Activated CD4-positive, CD25-positive, alpha-beta regulatory T cell treated with anti-CD3 and anti-CD28 coated beads, Interleukin-2, amount 50 U/mL, for 16 hours (primary cell): ENCODE results near the gene IRX2.

Experiments
- DNase-seq: peaks from one replicate; pipeline ENCODE4 v3.0.0-alpha.2; 2020; ENCODE audit warnings: low read depth, low spot score

The IRX2 gene

DNA sequence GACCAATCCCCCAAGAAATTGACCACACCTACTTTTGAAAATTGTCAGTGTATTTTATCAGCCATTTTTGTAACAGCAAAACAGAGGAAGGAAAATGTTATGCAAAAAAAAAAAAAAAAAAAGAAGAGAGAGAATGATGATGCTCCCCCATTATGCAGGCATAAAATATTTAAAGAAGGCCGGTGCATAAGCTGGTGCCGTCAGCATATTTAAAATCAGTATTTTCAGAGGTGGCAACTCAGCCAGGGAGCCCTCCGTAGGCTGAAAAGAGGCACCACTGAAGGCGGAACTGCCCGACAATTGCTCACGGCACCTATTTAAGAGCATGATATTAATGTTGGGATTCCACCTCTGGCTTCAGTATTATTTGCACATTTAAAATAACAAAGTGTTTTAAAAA is 33.4 kb downstream of the IRX2 start:
- DNase-seq: no peak

DNA sequence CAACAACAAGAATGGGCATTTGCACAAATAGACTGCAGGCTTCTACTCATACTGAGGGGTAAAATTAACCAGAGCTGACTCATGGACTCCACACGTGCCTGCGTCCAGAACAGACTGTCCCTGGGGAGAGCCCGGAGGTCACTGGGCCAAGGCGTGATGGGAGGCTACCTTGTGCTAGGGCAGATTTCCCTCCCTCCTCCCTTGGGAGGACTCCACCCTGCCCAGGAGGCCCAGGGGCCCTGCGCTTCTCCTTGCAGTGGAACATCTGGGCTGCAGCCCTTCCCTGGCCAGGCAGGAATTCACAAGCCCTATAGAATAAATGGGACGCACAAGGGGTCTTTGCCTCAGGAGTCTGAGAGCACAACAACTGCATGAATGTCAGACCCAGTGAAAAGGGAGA is 35.6 kb downstream of the IRX2 start:
- DNase-seq: no peak

DNA sequence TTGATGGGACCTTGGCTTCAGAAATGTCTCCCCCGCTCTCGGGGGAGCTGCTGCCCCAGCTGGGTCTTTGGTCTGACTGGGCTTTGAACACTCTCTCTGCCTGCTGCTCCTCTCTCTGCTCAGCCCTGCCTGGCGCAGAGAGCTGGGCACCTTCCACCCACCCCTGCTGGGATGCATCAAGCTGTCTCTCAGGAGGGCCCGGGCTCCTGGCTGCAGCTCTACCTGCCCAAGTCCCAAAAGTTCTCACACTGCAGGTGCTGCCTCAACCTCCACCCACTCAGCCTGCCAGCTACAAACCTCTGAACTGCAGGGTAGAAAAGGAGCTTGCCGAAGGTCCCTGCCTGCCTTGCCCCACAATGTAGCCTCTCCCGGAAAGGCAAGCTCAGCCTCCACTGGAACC is 36.7 kb downstream of the IRX2 start:
- DNase-seq: no peak

DNA sequence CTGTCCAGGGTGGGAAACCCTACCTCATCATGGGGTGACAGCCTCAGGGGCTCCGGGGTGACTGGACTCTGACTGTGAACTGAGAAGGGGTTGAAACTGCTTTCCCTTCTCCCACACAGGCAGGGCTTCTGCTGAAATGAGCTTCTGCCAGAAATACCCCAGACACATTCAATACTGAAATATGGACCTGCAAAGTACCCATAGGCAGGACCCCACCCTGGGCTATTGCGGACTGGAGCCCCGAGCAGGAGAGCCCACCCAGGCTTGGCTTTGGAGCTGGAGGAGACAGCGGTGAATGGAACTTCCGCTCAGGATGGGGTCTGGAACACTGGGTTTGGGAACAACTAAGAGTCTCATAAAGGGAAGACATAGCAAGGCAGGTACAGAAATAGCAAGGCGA is 37.5 kb downstream of the IRX2 start:
- DNase-seq: no peak

DNA sequence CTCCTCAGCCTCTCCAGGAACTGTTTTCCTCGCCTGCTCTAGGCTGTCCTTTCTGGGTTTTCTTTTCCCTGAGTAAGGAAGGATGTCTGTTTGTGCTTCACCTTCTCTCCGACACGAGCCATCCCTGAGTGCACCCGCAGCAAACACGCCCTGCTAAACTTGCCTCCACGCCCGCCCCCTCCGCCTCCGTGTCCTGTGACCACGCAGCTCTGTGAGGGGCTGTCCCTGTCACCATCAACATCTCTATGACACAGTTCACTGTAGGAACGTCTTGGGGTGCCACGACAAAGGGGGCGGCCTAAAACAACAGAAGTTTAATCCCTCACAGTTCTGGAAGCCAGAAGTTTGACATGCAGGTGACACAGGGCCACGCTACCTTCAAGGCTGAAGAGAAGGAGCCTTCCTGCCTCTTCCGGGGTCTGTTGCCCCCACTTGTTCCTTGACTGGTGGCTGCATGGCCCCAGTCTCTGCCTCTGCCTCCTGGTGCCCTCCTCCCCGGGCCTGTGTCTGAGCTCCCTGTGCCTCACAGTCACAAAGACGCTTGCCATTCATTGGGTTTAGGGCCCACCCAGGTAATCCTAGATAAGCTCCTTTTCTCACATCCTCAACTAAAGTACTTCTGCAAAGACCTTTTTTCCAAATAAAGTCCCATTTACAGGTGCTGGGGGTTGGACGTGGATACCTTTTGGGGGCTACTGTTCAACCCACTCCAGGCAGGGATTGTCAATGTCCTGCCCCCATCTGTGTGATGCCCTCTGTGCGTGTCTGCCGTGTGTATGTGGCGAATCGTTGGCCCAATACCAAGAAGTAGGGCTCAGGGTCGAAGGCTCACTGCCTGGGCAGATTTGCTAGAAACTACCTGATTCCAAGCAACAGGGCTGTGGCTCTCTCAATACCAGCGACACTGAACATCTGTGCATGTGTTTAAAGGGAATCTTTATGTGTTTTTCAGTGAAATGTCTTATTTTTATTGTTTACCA is 39.7 kb downstream of the IRX2 start:
- DNase-seq: no peak

DNA sequence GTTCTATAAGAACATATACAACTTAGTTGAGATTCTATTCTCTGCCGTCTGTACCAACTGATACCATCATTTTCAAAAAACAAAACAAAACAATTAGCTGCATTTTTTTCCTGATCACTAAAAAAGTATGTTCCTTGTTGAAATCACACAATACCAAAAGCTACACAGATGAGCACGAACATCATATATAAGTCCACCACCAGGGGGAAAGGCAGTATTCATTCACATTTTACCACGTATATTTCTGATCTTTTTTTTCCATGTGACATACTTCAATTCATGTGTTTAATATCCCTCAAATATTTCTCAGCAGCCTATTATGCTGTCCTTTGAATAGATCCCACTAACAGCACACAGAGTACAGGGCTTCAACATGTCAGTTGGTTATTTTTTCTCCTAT is 40.6 kb downstream of the IRX2 start:
- DNase-seq: no peak

DNA sequence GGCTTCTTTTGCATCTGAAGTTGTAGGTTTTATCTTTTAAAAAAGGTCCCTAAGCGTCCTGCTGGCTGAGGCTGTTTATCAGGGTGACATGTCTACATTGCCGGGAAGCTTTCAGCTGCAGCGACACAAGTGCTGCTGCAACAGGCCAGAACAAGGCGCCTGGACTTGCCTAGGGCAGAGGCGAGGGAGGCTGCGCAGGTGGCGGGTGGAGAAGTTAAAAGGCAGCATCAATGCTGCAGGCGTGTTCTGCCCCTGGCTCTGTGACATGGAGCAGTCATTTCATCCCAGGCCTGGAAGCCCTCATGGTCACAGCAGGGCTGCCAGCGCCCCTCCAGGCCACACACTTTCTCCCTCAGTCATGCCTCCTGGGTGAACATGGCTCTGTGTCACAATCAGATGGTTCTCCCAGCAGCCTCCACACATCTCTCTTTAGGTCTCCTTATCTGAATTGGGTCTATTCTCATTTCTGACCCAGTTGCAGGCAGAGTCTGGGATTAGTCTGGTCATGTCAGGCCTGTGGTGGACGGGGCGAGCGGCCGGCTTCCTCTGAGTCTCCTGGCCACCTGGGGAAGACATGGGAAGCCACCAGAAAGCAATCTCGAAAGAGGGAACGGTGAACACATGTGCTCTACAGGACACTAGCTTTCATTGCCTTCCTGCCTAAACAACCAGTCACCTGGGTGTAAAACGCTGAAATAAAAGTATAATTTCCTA is 41.3 kb downstream of the IRX2 start:
- DNase-seq: no peak

DNA sequence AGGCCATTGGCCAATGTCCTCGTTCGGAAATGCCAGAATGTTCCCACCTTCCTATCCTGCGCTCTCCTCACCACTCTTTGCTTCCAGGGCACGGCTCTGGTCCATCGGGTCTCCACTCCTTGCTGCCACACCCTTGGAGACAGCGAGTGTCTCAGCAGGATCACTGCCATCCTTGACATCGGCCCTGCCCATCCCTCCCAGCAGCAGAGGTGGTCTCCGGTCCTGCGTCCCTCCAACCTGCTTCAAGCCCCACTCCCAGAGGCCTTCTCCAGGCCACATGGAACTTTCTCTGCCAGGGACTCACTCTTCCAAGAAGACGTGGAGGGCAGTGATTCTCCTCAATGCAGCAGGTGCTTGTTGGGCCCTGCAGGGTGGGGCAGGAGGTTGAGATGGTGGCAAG is 42.7 kb downstream of the IRX2 start:
- DNase-seq: no peak

DNA sequence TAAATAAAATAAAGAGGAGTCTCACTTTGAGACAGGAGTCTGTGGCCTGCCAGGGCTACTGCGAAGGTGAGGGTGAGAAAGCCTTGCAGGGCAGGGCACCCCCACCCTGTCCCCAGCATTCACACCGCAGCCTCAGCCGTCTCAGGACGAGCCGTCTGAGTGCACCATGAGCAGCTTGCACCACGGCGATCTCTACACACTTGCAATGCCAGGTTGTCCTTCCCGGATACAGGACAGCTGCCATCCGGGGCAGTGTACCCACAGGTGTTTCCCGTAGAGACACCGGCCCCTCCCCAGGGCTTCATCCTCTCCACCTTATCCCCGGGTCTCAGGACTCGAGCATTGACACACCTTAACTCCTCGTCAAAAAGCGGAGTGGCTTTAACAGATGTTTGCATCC is 43.3 kb downstream of the IRX2 start:
- no peak for DNase-seq

DNA sequence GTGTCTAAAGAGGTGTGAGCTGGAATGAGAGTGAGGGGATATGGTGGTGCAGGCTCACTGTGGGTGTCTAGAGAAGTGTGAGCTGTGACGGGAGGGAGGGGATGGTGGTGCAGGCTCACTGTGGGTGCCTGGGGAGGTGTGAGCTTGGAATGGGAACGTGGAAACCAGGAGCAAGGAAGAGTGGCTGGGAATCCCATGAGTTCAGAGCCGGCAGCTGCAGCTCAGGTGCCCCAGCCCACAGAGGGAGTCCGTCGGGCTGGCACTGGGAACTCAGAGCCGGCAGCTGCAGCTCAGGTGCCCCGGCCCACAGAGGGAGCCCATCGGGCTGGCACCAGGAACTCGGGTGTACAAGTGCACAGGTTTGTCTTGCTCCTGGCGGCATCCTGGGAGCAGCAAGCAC is 45.6 kb downstream of the IRX2 start:
- no peak for DNase-seq

DNA sequence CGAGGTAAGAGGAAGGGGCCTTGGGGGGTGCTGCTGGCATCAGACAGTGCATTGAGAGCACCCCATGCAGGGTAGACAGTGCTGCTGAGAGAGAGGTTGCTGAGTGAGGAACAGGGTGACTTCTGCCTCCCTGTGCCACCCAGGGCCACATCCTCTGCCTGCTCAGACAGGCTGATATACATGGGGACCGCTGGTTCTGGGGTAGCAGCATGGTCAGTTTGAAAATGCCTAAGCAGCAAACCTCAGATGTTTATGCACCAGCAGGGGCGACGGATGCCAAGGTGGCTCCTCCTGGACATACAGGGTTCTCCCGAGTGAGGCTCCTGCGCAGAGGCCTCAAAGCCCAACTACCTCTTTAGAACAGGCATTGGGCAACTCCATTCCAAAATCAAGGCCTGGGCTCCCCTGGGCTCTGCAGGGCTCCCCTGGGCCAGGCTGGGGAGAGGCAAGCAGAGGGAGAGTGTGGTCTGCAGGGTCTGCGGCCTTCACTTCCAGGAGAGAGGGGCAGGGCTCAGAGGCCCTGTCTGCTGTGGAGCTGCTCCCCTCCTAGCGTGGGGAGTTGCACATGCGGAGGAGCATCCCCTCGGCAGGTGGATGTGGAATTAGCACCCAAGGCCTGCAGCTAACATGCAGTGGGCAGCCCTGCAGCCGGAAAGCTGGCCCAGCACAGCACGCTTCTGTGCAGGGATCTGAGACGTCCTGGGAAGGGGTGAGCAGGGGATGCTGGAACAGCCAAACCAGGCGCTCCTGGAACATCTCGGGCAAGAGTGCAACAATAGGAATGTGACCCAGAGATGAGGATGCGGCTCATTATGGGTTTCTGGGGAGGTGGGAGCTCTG is 46.5 kb downstream of the IRX2 start:
- no peak for DNase-seq

DNA sequence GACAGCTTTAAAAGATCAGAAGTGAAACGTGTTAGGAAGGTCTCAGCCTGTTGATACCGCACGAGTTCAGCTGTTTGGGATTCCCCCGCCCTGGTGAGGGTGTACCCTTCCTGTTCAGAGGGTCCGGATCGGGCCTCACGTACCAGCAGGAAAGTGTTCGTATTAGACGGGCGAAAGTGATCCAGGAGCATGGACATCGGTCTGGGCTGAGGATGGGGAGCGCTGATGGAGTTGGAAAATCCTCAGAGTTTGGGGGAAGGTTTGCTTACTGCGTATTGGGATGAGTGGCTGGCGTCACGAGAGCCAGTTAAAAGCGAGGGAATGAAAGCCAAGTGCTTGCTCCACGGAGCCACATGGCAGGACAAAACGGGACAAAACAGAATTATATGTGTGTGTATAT is 47.4 kb downstream of the IRX2 start:
- no peak for DNase-seq

DNA sequence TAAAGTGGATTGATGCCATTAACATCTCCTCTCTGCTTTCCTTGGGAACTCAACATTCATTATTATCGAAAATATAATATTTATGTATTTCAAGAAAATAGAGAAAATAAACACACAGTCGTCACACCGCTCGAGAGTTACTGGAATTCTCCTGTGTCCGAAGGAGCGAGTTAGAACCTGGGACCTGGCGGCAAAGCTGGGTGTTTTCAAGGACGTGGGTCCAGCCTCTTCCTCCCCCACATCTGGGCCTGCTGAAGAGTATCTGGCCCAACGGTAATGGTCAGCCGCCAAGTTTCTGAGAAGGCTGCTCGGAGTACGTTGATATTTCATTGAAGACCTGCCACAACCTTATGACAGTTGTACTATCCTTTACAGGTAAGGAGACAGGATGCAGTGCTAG is 47.9 kb downstream of the IRX2 start:
- DNase-seq: no peak

DNA sequence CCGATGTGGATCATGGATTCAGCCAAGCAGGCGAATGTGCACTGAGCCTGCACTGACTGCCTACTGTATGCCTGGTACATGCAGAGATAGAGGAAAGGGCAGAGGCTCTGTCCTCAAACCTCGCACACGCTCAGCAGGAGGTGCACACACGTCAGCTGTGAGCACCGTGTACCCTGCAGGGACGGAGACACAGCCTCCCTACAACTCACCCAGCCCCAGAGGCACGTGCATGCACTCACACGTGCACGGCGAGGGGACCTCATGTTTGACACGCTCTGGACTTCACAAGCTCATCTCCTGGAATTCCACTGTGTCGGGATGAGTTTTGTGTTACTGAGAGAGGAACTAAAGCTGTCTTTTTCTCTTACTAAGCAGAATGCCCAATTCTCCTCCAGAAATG is 48.4 kb downstream of the IRX2 start:
- no peak for DNase-seq

DNA sequence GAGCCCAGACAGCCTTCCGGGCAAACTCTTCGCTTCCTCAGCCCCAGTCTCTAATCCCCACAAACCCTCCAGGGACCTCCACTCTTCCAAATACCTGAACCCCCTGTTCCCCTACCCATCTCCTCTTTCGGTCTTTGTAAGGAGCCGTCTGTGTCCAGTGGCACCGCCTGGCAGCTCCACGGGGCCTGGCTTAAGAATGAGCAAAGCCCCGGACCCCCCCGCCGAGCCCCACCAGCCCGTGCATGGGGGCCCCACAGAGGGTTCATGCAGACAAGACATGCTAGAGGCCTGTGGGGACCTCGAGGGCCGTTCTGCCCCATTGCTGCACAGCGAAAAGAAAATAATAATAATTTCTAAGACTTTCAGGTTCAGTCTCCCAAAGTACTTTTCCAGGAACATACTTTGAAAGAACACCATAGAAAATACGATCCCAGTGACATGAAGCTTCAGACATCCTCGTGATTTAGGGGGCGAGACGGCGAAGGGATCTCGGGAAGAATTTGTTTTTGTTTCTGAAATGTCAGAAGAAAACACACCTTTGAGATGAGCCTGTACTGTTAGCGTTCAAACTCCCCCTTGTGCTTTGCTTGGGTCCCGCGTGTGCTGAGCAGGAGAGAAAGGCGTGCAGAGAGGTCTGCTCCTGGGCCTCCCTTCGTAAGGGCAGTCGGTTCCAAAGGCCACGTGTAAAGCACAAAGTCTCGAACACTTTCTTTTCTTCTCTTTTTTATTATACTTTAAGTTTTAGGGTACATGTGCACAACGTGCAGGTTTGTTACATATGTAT is 49.2 kb downstream of the IRX2 start:
- DNase-seq: no peak

DNA sequence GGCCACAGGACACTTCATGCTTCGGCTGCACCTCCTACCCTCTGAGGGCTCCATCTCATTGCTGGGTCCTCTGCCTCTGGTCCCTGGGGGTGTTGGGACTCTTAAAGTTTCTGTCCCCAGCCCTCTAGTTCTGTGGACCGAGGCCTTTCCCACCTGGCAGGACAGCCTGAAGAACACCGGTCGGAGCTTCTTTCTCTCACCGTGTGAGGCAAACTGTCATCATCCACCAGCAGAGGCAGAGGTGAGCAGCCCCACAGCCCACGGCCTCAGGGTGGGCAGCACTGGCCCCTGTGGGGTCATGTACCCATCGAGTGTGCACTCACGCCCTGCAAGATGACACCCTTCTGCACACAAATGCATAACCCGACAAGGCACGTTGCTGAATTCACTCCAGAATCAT is 49.9 kb downstream of the IRX2 start:
- no peak for DNase-seq

DNA sequence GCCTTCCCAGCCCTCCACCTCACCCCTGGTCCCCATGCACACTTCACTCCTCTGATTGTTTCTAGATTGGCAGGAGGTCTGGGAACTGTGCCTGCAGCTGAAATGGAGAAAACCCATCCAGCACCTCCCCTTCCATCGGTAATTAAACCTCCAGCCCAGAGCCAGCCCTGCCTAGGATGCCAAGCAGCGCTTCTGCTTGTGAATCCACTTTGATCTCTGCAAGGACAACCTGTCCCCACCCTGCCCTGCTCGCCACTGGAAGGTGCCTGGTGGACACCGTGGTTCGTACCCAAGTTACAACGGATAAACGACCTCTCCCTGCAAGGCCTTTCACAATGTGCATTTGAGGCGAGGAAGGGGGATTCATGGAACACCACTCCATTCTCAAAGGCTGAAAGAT is 50.6 kb downstream of the IRX2 start:
- DNase-seq: no peak

DNA sequence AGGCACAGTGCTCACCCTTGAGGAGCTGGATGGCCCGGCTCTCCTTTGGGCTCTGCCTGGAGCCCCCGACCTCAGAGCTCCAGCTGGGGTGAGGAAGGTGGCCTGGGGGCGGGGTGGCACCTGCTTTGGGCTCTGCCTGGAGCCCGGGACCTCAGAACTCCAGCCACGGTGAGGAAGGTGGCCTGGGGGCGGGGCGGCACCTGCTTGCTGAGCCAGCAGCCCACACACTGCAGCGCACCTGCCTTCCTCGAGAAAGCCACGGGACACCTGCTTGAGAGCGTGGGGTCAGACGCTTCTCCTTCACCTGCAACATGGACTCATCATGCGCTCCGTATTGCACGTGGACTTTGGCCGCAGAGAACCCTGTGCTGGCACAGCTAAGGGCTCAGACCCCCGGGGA is 51.8 kb downstream of the IRX2 start:
- DNase-seq: no peak

DNA sequence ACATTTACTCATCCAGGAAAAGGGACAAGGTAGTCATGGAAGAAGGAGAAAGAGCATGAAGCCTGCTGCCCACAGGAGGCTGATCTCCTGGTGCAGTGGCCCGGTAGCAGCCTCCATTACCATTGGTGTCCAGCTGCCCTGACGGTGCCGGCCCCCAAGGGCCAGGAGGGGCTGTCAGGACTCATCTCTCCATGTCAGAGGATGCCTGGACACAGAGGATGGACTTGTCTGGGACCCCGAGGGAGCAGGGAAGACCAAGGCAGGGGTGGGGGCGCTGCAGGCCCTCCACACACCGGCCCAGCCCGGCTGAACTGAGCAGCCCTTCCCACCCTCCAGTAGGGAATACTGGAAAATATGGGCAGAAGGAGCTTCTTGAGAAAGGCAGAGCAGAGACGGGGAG is 52.2 kb downstream of the IRX2 start:
- DNase-seq: no peak

DNA sequence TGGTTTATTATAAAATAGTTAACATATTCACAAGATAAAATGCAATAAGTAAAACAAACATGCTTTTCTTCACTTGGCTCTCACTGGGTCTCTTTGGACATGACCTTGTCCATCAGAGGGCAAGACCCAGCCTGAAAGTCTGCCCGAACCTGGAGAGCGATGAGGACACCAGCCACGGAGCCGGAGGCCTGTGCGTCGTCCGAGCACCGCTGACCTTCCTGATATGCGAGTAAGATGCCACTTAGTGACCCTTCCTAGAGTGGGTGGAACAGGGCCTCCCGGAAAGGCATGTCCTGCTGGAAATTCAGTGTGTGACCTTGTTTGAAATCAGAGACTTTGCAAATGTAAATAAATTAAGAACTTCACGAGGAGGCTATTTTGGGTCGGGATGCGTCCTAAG is 52.9 kb downstream of the IRX2 start:
- no peak for DNase-seq

DNA sequence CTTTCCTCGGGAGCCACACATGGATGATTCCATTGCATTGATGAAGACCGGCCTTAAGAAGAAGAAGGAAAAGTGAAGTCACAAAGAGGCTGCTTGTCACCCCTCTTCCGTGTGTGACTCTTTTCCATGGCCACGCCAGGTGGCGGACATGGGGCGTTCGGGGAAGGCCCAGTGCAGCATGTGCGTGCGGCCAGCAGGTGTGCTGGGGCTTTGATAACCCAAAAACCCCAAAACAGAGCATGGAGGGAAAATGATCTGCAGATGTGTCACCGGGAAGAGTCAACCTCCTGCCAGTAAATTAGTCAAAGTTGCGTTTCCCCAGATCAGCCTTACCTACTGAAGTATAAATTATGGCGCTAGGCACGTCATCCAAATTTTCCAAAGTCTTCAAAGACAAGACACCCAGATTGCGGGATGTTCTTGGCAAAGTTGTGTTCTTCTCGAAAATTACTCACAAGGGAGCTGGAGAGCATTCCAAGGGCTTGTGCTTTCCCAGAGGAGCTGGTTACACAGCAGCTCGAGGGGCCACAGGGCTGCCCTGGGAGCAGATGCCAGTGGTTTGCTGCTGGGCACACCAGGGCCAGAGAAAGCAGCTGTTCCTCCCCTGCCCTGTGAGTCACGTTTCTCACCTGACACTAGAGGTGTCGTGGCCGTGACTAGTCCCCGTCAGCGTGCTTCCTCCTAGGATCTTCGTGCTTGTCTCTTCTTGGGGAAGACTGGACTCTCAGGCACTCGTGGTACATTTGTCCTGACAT is 53.9 kb downstream of the IRX2 start:
- DNase-seq: no peak
